ENCODE results near the gene COX11. TPM values are rescaled to one million over a fixed set of nuclear protein-coding genes. Genes with fewer than 3 reads are reported as not detected.

The COX11 gene
- total and polyA plus RNA-seq, 2 of the 13 experiments (the other 11 are each of a cell fraction or from before 2014, with no cell fraction given): 103 to 203 TPM

- TF ChIP-seq MYC (CRISPR knock-in tag; IDR thresholded peaks at IDR 0.05; ENCODE audit: borderline replicate concordance) (peak; percentile 87; the same call in 1 of the 2 replicates), FLYWCH1 (CRISPR knock-in tag; IDR thresholded peaks at IDR 0.05) (no peak), CHCHD3 (CRISPR knock-in tag; IDR thresholded peaks at IDR 0.05) (peak; percentile 80; the same call in 1 of the 2 replicates), SALL2 (CRISPR knock-in tag; IDR thresholded peaks at IDR 0.05) (no peak), IRX3 (CRISPR knock-in tag; IDR thresholded peaks at IDR 0.05; ENCODE audit: borderline replicate concordance, low read depth) (0 out of 2 replicates have a peak, but pooled peaks have one; percentile 62), ELK4 (CRISPR knock-in tag; IDR thresholded peaks at IDR 0.05; ENCODE audit: borderline replicate concordance) (no peak), NCOA2 (CRISPR knock-in tag; IDR thresholded peaks at IDR 0.05) (peak; percentile 50; the same call in 1 of the 2 replicates), TCF12 (IDR thresholded peaks at IDR 0.05) (no peak), TCF12 (CRISPR knock-in tag; IDR thresholded peaks at IDR 0.05) (peak; percentile 55; the same call in 1 of the 2 replicates), ETV6 (CRISPR knock-in tag; conservative IDR thresholded peaks at IDR 0.05) (no peak; the same call in 1 of the 2 replicates), ZNF484 (CRISPR knock-in tag; IDR thresholded peaks at IDR 0.05; ENCODE audit: borderline replicate concordance, low read depth) (no peak), HDAC6 (IDR thresholded peaks at IDR 0.05; ENCODE audit: low read depth, low read length) (no peak), ZNF850 (CRISPR knock-in tag; conservative IDR thresholded peaks at IDR 0.05) (no peak), ZNF841 (CRISPR knock-in tag; IDR thresholded peaks at IDR 0.05; ENCODE audit: borderline replicate concordance) (no peak), ZNF207 (IDR thresholded peaks at IDR 0.05; ENCODE audit: borderline replicate concordance) (no peak), ZNF598 (CRISPR knock-in tag; IDR thresholded peaks at IDR 0.05; ENCODE audit: borderline replicate concordance) (no peak), ZSCAN30 (CRISPR knock-in tag; IDR thresholded peaks at IDR 0.05) (0 out of 2 replicates have a peak, but pooled peaks have one; percentile 23), PCBP2 (optimal IDR thresholded peaks at IDR 0.05; ENCODE audit: low read depth, low read length, poor library complexity, severe bottlenecking) (no peak), MXD1 (CRISPR knock-in tag; IDR thresholded peaks at IDR 0.05) (peak; percentile 6; the same call in 1 of the 2 replicates), SNAPC5 (CRISPR knock-in tag; IDR thresholded peaks at IDR 0.05; ENCODE audit: borderline replicate concordance) (no peak; the same call in 1 of the 2 replicates), ZNF589 (CRISPR knock-in tag; conservative IDR thresholded peaks at IDR 0.05) (no peak), NFE2L1 (CRISPR knock-in tag; IDR thresholded peaks at IDR 0.05; ENCODE audit: borderline replicate concordance) (no peak), ZNF530 (CRISPR knock-in tag; IDR thresholded peaks at IDR 0.05; ENCODE audit: low read depth) (peak; percentile 65; the same call in 1 of the 2 replicates)
- TF ChIP-seq, protein P1, sequence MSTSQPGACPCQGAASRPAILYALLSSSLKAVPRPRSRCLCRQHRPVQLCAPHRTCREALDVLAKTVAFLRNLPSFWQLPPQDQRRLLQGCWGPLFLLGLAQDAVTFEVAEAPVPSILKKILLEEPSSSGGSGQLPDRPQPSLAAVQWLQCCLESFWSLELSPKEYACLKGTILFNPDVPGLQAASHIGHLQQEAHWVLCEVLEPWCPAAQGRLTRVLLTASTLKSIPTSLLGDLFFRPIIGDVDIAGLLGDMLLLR (CRISPR knock-in tag; IDR thresholded peaks at IDR 0.05): no peak; the same call in 1 of the 2 replicates
- TF ChIP-seq, protein P2, sequence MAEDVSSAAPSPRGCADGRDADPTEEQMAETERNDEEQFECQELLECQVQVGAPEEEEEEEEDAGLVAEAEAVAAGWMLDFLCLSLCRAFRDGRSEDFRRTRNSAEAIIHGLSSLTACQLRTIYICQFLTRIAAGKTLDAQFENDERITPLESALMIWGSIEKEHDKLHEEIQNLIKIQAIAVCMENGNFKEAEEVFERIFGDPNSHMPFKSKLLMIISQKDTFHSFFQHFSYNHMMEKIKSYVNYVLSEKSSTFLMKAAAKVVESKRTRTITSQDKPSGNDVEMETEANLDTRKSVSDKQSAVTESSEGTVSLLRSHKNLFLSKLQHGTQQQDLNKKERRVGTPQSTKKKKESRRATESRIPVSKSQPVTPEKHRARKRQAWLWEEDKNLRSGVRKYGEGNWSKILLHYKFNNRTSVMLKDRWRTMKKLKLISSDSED (CRISPR knock-in tag; IDR thresholded peaks at IDR 0.05): no peak
- TF ChIP-seq, protein P3, sequence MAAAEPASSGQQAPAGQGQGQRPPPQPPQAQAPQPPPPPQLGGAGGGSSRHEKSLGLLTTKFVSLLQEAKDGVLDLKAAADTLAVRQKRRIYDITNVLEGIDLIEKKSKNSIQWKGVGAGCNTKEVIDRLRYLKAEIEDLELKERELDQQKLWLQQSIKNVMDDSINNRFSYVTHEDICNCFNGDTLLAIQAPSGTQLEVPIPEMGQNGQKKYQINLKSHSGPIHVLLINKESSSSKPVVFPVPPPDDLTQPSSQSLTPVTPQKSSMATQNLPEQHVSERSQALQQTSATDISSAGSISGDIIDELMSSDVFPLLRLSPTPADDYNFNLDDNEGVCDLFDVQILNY (CRISPR knock-in tag; conservative IDR thresholded peaks at IDR 0.05): peak; percentile 69
Observed at GRCh38 chr17:54968262-54968987, at the start of gene COX11, which contains the start of gene STXBP4 (continued).
